Frontal cortex (tissue), 4 donors: ENCODE data around the gene RBM39. TPM values are rescaled to one million over a fixed set of nuclear protein-coding genes. Genes with fewer than 3 reads are reported as not detected.
"Not testable (repeated sequence)": the region's sequence is repeated elsewhere in the genome, so short reads cannot be mapped to it uniquely, and the experiment has no call there.

Experiments
- DNase-seq, 2 donors: peaks; one replicate each; pipeline ENCODE4 v3.0.0; 2012; ENCODE audit warnings: low spot score in 2 of 2
- FAIRE-seq: peaks from 2 replicates; lab custom pipeline; 2012; peaks lifted over from hg19 to GRCh38; lab: Jason Lieb, UNC
- total RNA-seq: library from RNA; depleted of rRNA; stranded (reverse); fragments of >200 nt; gene quantifications from one replicate; pipeline ENCODE4 v1.2.3, GENCODE V29; 2014
- donor health status: control.
- donor health status: control.
- donor health status: control.

Gene RBM39
- total RNA-seq, 1 donor from 2014 or later: 450 TPM

GRCh38 chr20:35710884-35711587 is 31.0 kb downstream of the RBM39 start:
- no peak for FAIRE-seq

GRCh38 chr20:35710039-35710438 is 32.0 kb downstream of the RBM39 start:
- no peak for FAIRE-seq
- DNase-seq: no peak

More at GRCh38 chr20:35710884-35711587, 31.0 kb downstream of the RBM39 start:
- no peak for DNase-seq

DNA sequence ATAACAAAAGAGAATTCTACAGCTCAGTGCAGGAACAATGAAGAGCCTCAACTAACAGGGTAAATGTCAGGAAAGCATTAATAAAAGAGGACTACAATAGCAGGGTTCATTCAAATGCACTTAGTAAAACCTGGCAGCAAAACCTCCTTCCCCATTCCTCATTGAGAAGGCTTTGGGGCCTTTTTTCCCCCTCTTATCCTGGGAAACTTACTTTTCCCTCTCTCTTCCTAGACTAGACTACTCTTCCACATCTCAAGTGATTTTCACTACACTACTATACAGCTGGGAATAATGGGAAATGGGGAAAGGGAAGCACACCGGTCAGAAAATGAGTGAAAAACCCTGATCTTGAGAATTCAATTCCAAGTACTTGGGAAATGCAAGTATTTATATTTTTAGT is 32.8 kb downstream of the RBM39 start:
- DNase-seq: no peak
- no peak for FAIRE-seq

- DNase-seq (no peak), FAIRE-seq (no peak)
These were observed 33.6 kb downstream of the RBM39 start for GRCh38 chr20:35708502-35708901.

DNA sequence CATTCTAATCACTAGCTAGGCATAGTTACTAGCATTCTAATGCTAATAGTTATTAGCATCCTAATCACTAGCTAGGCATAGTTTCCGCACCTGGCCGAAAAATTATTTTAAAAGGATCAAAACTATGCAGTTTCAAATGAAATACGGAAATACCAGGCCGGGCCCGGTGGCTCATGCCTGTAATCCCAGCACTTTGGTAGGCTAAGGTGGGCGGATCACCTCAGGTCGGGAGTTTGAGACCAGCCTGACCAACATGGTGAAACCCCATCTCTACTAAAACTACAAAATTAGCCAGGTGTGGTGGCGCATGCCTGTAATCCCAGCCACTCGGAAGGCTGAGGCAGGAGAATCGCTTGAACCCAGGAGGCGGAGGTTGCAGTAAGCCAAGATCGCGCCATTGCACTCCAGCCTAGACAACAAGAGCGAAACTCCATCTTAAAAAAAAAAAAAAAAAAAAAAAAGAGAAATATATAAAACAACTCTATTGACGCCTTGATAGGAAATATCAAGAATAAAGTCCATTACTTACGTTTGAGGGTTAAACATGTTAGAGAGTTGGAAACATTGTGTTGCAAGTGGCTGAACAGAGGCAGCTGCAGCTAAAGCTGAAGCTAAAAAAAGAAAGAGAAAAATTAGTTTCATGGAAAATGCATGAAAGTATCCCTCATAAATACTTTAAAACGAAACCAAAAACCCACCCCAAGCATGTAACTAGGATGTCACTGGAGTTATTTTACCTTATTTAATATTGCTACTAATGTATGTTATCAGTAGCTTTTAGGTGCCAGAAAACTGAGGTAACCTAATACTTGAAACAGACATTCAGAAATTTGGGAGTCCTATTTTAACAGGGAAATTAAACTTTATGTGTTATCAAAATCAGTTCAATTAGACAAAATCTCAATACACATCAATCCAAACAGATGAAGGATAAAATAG is 35.2 kb downstream of the RBM39 start:
- not testable (repeated sequence) for FAIRE-seq, DNase-seq

DNA sequence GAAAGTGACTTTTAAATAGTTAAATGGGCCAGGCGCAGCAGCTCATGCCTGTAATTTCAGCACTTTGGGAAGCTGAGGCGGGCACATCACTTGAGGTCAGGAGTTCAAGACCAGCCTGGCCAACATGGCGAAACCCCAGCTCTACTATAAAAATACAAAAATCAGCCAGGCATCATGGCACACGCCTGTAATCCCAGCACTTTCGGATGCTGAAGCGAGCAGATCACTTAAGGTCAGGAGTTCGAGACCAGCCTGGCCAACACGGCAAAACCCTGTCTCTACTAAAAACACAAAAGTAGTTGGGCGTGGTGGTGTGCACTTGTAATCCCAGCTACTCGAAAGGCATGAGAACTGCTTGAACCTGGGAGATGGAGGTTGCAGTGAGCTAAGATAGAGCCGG is 36.2 kb downstream of the RBM39 start:
- not testable (repeated sequence) for FAIRE-seq, DNase-seq

GRCh38 chr20:35704514-35705261 is 37.4 kb downstream of the RBM39 start:
- no peak for FAIRE-seq

GRCh38 chr20:35702824-35703695 is 39.0 kb downstream of the RBM39 start:
- FAIRE-seq (no peak), DNase-seq (no peak)

More at GRCh38 chr20:35704514-35705261, 37.4 kb downstream of the RBM39 start:
- DNase-seq: no peak

DNA sequence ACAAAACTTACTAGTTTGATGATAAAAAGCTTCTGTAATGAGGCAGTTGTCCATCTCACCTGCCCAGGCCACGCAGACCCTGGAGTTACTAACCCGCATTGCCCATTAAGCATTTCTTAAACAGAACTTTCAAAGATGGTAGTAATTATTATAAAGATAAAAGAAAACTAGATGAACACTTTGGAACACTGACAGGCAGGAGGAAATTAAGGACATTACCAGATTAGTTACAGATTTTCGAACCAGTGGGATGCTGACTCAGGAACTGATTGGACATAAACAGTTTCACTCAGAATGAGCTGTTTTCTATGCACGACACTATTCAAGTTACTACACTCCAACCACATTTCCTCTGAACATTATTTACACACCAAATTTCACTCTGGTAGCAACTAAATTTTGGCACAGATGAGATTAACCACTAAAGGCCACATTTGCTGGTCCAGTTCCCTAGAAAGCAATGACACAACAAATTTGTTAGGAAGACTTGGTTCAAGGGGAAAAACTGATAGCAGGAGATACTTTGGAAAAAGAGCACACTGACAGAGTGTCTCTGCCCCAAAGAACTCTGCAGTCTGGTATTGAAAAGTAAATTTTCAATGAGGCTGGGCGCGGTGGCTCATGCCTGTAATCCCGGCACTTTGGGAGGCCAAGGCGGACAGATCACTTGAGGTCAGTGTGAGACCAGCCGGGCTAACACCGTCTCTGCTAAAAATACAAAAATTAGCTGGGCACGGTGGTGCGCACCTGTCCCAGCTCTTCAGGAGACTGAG is 39.8 kb downstream of the RBM39 start:
- DNase-seq: no peak
- no peak for FAIRE-seq

- DNase-seq (no peak), FAIRE-seq (no peak)
These were observed 41.4 kb downstream of the RBM39 start for GRCh38 chr20:35700625-35701148.

DNA sequence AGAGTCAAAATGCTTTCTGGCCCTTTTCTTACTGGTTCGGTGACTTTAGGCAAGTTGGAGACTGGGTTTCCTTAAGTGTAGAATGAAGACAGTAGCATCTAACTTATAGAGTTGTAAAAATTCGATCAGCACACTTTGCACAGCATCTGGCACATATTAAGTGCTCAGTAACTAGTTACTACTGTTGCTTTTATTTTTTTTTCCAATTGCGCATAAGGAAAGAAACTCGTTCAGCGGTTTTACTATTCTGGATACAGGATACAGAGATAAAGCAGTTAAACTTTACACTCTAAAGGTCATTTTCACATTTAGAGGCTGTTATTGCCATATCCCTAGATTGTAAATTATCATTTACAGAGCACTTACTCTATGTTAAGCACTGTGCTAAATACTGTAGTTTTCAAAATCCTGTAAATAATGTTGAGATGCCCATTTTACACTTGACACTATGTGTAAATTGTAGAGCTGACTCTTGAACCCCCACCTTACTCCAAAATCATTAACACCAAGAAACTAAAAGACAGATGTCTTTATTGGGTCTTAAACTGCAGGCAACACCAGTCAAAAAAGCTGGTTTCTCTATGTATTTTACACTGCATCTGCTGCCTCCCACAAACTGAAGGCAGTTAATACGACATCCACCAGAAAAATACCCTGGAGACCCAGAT is 42.0 kb downstream of the RBM39 start:
- FAIRE-seq (no peak), DNase-seq (no peak)

DNA sequence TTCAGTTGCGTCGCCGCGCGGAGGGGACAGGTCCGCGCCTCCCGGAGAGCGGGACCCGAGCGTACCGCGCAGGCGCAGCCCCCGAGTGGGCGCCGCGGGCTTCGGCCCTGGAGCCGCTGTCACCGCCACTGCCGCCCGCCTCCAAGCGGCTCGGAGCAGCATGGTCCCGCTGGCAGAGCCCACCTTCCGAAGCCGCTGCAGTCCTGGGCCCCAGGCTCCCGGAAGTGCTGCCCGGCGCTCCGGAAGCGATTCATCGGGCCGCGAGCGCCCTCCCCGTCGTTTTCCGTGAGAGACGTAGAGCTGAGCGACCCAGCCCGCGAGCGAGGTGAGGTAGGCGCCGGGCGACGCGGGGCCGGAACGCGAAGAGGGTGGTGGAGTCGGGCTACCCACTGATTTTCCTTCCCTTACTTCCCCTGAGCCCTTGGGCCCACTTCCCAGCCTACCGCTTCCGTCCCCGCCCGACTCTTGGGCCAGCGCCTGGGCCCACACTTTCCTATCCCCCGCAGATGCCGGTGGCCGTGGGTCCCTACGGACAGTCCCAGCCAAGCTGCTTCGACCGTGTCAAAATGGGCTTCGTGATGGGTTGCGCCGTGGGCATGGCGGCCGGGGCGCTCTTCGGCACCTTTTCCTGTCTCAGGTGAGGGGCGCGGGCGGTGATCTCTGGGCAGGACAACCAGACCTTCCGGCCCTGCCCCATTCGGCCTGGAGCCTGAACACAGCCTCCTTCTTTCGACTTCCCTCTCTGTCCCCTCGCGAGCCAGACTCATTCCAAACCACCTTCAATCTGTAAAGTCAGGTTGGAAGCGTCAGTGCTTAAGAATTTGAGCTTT is 42.7 kb downstream of the RBM39 start, which contains the start of the genes NFS1 and ROMO1:
TSS of gene NFS1 (minus strand) at position 226 of the 830 bp plus-strand sequence. CDS start at position 162, 64 bp downstream.
TSS of gene ROMO1 (plus strand) at position 279 of the 830 bp plus-strand sequence. CDS start at position 507, 228 bp downstream.
- DNase-seq: peak; percentile 90 to 95
- FAIRE-seq: no peak

GRCh38 chr20:35698298-35699126 is 43.5 kb downstream of the RBM39 start:
- DNase-seq: no peak
- FAIRE-seq: no peak

DNA sequence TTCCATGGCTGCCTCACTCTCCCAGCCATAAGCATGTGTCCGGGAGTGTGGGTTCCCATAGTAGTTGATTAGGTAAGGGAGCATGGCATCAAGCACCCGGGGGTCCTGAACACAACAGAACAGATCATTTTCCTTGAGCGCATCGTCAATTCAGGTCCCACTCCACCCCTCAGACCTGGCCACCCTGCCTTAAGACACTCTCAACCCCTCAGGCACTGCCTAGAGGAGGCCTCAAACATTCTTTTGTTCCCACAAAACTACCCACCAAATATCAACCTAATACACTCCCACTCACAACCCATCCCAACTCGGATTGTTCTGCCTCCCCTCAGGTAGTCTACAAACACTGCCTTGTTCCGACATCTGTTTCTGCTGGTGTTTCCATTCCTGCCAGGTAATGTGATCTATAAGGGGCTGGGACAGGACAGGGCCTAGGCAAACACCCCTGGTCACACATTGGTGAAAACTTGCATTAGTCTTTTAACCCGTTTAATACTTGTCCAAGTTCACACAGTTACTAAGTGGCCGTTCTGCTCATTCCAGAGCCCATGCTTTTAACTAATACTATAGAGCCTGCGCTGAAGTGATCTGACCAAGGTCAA is 44.3 kb downstream of the RBM39 start:
- no peak for FAIRE-seq
- no peak for DNase-seq

DNA sequence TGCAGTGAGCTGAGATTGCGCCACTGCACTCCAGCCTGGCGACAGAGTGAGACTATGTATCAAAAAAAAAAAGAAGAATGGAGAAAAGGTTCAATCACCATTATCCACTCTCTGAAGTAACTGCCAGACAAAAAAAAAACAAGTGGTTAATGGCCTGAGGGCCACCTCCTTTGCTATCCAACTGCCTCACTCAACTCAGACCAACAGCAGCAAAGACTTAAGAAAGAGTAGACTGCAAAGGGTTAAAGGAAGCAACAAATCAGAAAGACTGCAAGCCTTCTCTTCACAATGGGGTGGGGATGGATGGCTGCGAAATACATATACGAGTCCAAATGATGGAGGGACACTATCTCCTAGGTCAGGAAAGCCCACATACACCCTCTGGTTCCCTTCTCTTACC is 46.1 kb downstream of the RBM39 start:
- DNase-seq (no peak), FAIRE-seq (no peak)
